Activated T-helper 2 cell treated with anti-CD3 and anti-CD28 coated beads, Interferon-gamma antibody, Interleukin-2, Interleukin-4, amounts not matched to agents 10 μg/mL and 5 μg/mL and 100 μg/mL, durations not matched to agents 14 hours and 24 hours and 36 hours (primary cell): Measurements from ENCODE around the gene BTN1A1. TPM values are rescaled to one million over a fixed set of nuclear protein-coding genes. Genes with fewer than 3 reads are reported as not detected.
"Not testable (repeated sequence)": the region's sequence is repeated elsewhere in the genome, so short reads cannot be mapped to it uniquely, and the experiment has no call there.

Experiments
- DNase-seq: peaks from one replicate; pipeline ENCODE4 v3.0.0; 2021; ENCODE audit warnings: low spot score
- H3K27ac Mint-ChIP-seq: one replicate; pipeline ENCODE4 v1.8.0; 2021; ENCODE audit warnings: mixed read lengths
- H3K27me3 Mint-ChIP-seq: one replicate; pipeline ENCODE4 v1.8.0; 2021; ENCODE audit warnings: low read depth, mixed read lengths
- H3K36me3 Mint-ChIP-seq: one replicate; pipeline ENCODE4 v1.8.0; 2021; ENCODE audit warnings: low read depth, mixed read lengths
- H3K4me1 Mint-ChIP-seq: one replicate; pipeline ENCODE4 v1.8.0; 2021; ENCODE audit warnings: low read depth, mixed read lengths
- H3K4me3 Mint-ChIP-seq: one replicate; pipeline ENCODE4 v1.8.0; 2021; ENCODE audit warnings: low read depth, mild to moderate bottlenecking, moderate library complexity, mixed read lengths
- H3K9me3 Mint-ChIP-seq: one replicate; pipeline ENCODE4 v1.8.0; 2021; ENCODE audit warnings: mixed read lengths
- intact Hi-C: fragments of 100-400 bp; cut with micrococcal nuclease; formaldehyde crosslinking; loops from one replicate; pipeline ENCODE4 v1.15.1; 2023
- total RNA-seq: library from RNA; stranded (reverse); gene quantifications from 2 replicates; pipeline ENCODE4 v1.2.3, GENCODE V29; 2022

BTN1A1 gene
- total RNA-seq, 1 donor from 2014 or later, result not detected

GRCh38 chr6:26536571-26537159 lies 36.6 kb downstream of the BTN1A1 start:
- Mint-ChIP-seq H3K27me3 (no peaks in the 10 kb centered on the region), H3K9me3 (no peaks in the 10 kb centered on the region), H3K27ac (peak overlapping the region; percentile 96), H3K36me3 (peaks cover 25% of the 10 kb centered on the region), H3K4me1 (peaks cover 47% of the 10 kb centered on the region), H3K4me3 (peak overlapping the region; percentile 90)
- intact Hi-C loops, result loop anchor here (1.0 to 10.0 kb wide), 10 partner anchors 15 to 938 kb away; partner anchors contain the start of genes ABT1, BTN3A1 and ZNF184
- DNase-seq, result peak; percentile 43

- Mint-ChIP-seq H3K9me3 (no peaks in the 10 kb centered on the region), H3K27ac (peak overlapping the region; percentile 96), H3K27me3 (no peaks in the 10 kb centered on the region), H3K4me1 (peaks cover 44% of the 10 kb centered on the region), H3K4me3 (peak overlapping the region; percentile 90), H3K36me3 (peaks cover 29% of the 10 kb centered on the region)
- peak; percentile 86 for DNase-seq
- intact Hi-C loops, result loop anchor here (1.0 to 10.0 kb wide), 10 partner anchors 16 to 937 kb away; partner anchors contain the start of genes ABT1, BTN3A1 and ZNF184
Measured at GRCh38 chr6:26537160-26537845, 37.2 kb downstream of the BTN1A1 start.

GRCh38 chr6:26537846-26538571 lies 37.9 kb downstream of the BTN1A1 start, which contains the start of gene HMGN4:
TSS of gene HMGN4 (plus strand) at chr6:26538366. CDS start at chr6:26545207, 6,841 bp downstream.
- peaks cover 41% of the 10 kb centered on the region for H3K4me1 Mint-ChIP-seq
- H3K9me3 Mint-ChIP-seq, result no peaks in the 10 kb centered on the region
- no peaks in the 10 kb centered on the region for H3K27me3 Mint-ChIP-seq
- H3K36me3 Mint-ChIP-seq, result peaks cover 36% of the 10 kb centered on the region
- peak; percentile 82 for DNase-seq
- intact Hi-C loops, result loop anchor here (1.0 to 10.0 kb wide), 10 partner anchors 15 to 937 kb away; partner anchors contain the start of genes ABT1, BTN3A1 and ZNF184
- peak within 1 kb of the TSS; percentile 90 for H3K4me3 Mint-ChIP-seq
- H3K27ac Mint-ChIP-seq, result peak within 1 kb of the TSS; percentile 96

- peaks cover 38% of the 10 kb centered on the region for H3K36me3 Mint-ChIP-seq
- no peaks in the 10 kb centered on the region for H3K27me3 Mint-ChIP-seq
- H3K4me1 Mint-ChIP-seq, result peaks cover 41% of the 10 kb centered on the region
- DNase-seq, result no peak
- intact Hi-C loops, result loop anchor here (5.0 to 10.0 kb wide), 3 partner anchors 136 to 936 kb away; partner anchors contain the start of genes BTN3A1 and ZNF184
- H3K4me3 Mint-ChIP-seq, result peak overlapping the region; percentile 90
- no peaks in the 10 kb centered on the region for H3K9me3 Mint-ChIP-seq
- peak overlapping the region; percentile 96 for H3K27ac Mint-ChIP-seq
Measured at GRCh38 chr6:26538572-26538902, 38.4 kb downstream of the BTN1A1 start.

- H3K4me3 Mint-ChIP-seq, result peak overlapping the region; percentile 90
- intact Hi-C loops, result loop anchor here (5.0 to 10.0 kb wide), 3 partner anchors 137 to 936 kb away; partner anchors contain the start of genes BTN3A1 and ZNF184
- H3K9me3 Mint-ChIP-seq, result no peaks in the 10 kb centered on the region
- peaks cover 43% of the 10 kb centered on the region for H3K36me3 Mint-ChIP-seq
- H3K27ac Mint-ChIP-seq, result peak overlapping the region; percentile 96
- DNase-seq, result no peak
- H3K4me1 Mint-ChIP-seq, result peaks cover 39% of the 10 kb centered on the region
- H3K27me3 Mint-ChIP-seq, result no peaks in the 10 kb centered on the region
Measured at GRCh38 chr6:26539071-26539615, 39.0 kb downstream of the BTN1A1 start.

GRCh38 chr6:26541579-26541978 lies 41.5 kb downstream of the BTN1A1 start:
- no peak for DNase-seq
- H3K9me3 Mint-ChIP-seq, result no peaks in the 10 kb centered on the region
- H3K27ac Mint-ChIP-seq, result no peak overlapping the region
- intact Hi-C loops, result no loop called here
- H3K36me3 Mint-ChIP-seq, result peaks cover 65% of the 10 kb centered on the region
- peak overlapping the region; percentile 26 for H3K4me3 Mint-ChIP-seq
- H3K4me1 Mint-ChIP-seq, result peaks cover 32% of the 10 kb centered on the region
- no peaks in the 10 kb centered on the region for H3K27me3 Mint-ChIP-seq

GRCh38 chr6:26543953-26544352 lies 43.9 kb downstream of the BTN1A1 start:
- Mint-ChIP-seq H3K27ac (no peak overlapping the region), H3K4me1 (peaks cover 26% of the 10 kb centered on the region), H3K36me3 (peaks cover 69% of the 10 kb centered on the region), H3K4me3 (no peak overlapping the region), H3K9me3 (no peaks in the 10 kb centered on the region), H3K27me3 (no peaks in the 10 kb centered on the region)
- intact Hi-C loops, result no loop called here
- no peak for DNase-seq

GRCh38 chr6:26544473-26544872 lies 44.4 kb downstream of the BTN1A1 start:
- Mint-ChIP-seq H3K27me3 (no peaks in the 10 kb centered on the region), H3K9me3 (no peaks in the 10 kb centered on the region), H3K4me1 (peaks cover 23% of the 10 kb centered on the region), H3K36me3 (peaks cover 65% of the 10 kb centered on the region), H3K4me3 (no peak overlapping the region), H3K27ac (no peak overlapping the region)
- DNase-seq, result no peak
- intact Hi-C loops, result no loop called here

GRCh38 chr6:26545627-26546026 lies 45.5 kb downstream of the BTN1A1 start:
- peaks cover 54% of the 10 kb centered on the region for H3K36me3 Mint-ChIP-seq
- no peaks in the 10 kb centered on the region for H3K27me3 Mint-ChIP-seq
- no peak for DNase-seq
- no peak overlapping the region for H3K27ac Mint-ChIP-seq
- H3K4me3 Mint-ChIP-seq, result no peak overlapping the region
- H3K9me3 Mint-ChIP-seq, result no peaks in the 10 kb centered on the region
- H3K4me1 Mint-ChIP-seq, result peaks cover 24% of the 10 kb centered on the region
- intact Hi-C loops, result no loop called here

GRCh38 chr6:26547363-26547762 lies 47.3 kb downstream of the BTN1A1 start:
- Mint-ChIP-seq H3K4me1 (peaks cover 21% of the 10 kb centered on the region), H3K36me3 (peaks cover 41% of the 10 kb centered on the region)
- H3K9me3 Mint-ChIP-seq, H3K4me3 Mint-ChIP-seq, H3K27me3 Mint-ChIP-seq, DNase-seq, H3K27ac Mint-ChIP-seq, intact Hi-C loops: not testable (repeated sequence)

- H3K27me3 Mint-ChIP-seq, result no peaks in the 10 kb centered on the region
- peak overlapping the region; percentile 89 for H3K4me3 Mint-ChIP-seq
- DNase-seq, result peak; percentile 32
- H3K9me3 Mint-ChIP-seq, result no peaks in the 10 kb centered on the region
- peak overlapping the region; percentile 70 for H3K27ac Mint-ChIP-seq
- H3K4me1 Mint-ChIP-seq, result peaks cover 15% of the 10 kb centered on the region
- intact Hi-C loops, result no loop called here
- peaks cover 17% of the 10 kb centered on the region for H3K36me3 Mint-ChIP-seq
Measured at GRCh38 chr6:26550250-26550993, 50.3 kb downstream of the BTN1A1 start.

GRCh38 chr6:26552205-26552604 lies 52.1 kb downstream of the BTN1A1 start:
- Mint-ChIP-seq H3K36me3 (no peaks in the 10 kb centered on the region), H3K27ac (no peak overlapping the region), H3K27me3 (no peaks in the 10 kb centered on the region), H3K9me3 (no peaks in the 10 kb centered on the region), H3K4me1 (peaks cover 19% of the 10 kb centered on the region), H3K4me3 (no peak overlapping the region)
- no peak for DNase-seq
- intact Hi-C loops, result no loop called here
